Right renal pelvis (tissue), 4 donors: ENCODE data around the gene TBC1D22A. TPM values are rescaled to one million over a fixed set of nuclear protein-coding genes. Genes with fewer than 3 reads are reported as not detected.

ENCODE experiments used
- DNase-seq, 4 donors: peaks; one replicate each; pipeline ENCODE4 v3.0.0-alpha.2; 2013; ENCODE audit warnings: low read depth in 4 of 4, low spot score in 3 of 4, missing footprints in 1 of 4
- polyA plus RNA-seq, 4 donors: library from polyadenylated mRNA; unstranded; fragments of 120-200 nt; gene quantifications; one replicate each; pipeline ENCODE4 v1.2.1, GENCODE V29; 2013; ENCODE audit not compliant: insufficient read length in 4 of 4

Gene TBC1D22A
- polyA plus RNA-seq, 4 donors = 17.8 to 19.7 (median 18.2) TPM

DNA sequence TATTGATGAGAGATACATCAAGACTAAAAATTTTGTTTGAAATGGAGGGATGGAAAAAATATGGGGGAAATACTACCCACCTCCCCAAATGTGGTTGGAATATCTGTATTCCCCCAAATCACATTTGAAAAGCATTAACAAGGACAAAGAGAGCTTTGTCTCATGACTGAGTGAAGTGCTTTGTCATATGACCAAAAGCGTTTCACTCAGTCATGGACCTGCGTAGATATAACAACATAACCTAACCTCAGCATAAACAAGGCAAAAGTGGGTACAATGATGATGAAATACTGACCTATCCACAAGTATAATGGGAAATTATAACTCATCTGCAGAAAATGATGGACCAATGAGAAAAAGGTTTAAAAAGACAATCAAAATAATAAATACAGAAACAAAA, 418.3 kb downstream of the TBC1D22A start:
- no peak for DNase-seq

DNA sequence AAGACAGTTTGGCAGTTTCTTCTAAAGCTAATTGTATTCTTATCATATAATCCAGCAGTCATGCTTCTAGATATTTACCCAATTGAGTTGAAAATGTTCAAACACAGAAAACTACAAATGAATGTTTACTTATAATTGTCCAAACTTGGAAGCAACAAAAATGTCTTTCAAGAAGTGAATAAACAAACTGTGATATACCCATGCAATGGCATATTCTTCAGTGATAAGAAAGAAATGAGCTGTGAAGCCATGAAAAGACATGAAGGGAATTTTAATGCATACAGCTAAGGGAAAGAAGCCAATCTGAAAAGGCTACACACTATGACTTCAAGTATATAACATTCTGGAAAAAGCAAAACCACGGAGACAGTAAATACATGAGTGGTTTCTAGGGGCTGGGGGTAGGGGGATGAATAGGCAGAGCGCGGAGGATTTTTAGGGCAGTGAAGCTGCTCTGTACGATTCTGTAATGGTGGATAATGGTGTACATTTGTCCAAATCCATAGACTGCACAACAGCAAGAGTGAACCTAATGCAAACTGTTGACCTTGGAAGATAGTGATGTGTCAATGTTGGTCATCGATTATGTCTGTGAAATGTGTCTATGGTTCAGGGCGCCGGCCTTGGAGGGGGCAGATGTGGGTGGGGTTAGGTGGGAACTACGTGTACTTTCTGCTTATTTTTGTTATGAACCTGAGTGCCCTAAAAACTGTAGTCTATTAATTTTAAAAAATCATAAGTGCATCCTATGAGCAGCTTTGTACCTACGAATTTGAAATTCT, 424.9 kb downstream of the TBC1D22A start:
- no peak for DNase-seq

DNA sequence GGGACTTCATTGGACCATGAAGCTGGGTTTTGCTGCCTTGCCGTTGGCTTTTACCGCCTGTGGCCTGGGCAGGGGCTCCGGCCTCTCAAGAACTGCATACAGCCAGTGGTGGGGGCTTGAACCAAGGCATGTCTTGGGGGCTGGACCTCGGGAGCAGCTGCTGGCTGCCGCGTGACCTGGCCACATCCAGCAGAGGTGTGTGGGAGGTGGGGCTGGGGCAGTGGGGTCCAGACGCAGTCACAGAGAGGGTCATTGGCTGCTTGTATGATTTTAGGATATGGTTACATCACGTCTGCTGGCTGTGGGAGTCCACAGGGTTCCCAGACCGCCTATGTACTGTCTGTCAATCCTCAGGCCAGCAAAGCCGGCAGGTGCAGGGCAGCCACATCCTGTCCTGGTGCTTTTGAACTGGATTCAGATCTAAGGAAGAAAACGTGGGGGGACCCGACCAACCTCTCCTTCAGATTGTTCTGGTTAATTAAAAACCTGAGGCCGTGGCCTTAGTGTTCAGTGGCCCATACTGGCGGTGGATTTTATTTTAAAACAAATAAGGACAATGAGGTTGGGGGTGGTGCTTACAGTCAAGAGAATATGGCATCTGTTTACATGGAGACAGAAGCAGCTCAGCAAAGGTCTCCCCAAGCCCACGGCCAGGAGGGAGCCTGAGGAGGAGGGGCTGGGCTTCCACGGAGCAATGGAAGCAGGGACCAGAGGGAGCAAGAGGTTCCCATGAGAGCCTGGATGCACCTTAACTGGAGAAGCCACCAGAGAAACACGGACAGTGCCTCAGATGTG, 426.0 kb downstream of the TBC1D22A start:
- DNase-seq = no peak

DNA sequence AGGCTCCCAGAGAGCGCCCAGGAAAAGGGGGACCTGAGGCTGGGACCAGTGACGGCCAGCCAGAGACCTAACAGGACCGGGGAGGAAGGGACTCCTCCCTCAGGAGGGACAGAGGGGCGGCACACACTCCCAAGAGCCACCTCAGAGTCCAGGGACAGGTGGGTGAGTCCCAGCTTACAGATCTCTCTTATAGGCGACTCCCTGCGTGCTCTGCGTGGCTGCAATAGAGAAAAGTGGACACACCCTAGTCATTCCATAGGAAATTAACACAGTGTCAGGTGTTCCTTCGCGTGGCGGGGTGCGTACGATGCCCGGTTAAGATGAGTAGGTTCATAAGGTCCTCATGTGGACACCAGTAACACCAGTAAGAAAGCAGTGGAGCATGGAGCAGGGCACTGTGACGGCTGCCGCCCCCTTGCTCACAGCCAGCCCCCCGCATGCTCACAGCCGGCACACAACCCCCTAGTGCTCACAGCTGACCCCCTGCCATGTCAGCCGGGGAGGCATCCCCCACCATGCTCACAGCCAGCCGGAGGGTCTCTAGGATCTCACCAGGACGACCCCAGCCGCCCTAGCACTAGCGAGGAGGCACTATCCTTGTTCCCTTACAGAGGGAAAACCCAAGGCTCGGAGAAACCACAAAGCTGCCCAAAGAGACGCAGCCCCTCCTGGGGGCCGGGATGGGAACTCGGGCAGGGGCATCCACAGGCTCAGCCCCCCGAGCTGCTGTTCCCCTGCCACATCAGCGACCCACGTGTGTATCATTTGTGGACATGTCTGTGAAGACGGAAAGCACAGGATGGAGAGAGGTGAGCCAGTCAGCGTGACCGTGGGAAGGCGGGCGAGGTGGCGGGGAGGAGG, 426.8 kb downstream of the TBC1D22A start:
- DNase-seq = no peak

DNA sequence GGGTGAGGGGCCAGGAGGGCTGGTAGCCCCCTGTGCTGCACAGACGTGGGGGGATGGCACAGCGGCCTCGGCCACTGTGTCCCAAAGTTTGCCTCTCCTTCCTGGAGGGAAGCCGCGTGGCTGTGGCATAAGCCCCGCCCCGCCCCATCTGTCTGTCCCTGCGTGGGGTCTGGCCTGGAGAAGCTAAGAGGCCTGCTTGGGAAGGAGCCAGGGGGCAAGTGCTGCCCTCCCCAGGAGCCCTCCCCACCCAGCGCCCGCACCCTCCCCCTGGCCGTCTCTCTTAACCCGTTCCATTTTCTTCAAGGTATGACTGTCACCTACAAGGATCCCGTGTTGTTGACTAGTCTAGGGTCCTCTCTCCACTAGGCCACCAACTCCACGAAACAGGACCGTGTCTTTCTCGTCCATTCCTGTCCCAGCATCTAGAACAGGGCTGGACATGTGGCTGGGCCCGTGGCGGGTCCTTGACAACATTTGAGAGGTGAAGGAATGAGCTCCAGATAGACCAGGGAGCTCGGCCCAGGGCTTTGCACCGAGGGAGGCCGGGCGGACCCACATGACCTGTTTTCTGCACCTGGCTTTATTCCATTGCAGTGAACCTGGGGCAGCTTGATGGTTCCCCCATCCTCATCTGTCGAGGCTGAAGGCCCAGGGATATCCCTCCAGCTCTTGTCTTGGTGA, 428.0 kb downstream of the TBC1D22A start:
- no peak for DNase-seq

DNA sequence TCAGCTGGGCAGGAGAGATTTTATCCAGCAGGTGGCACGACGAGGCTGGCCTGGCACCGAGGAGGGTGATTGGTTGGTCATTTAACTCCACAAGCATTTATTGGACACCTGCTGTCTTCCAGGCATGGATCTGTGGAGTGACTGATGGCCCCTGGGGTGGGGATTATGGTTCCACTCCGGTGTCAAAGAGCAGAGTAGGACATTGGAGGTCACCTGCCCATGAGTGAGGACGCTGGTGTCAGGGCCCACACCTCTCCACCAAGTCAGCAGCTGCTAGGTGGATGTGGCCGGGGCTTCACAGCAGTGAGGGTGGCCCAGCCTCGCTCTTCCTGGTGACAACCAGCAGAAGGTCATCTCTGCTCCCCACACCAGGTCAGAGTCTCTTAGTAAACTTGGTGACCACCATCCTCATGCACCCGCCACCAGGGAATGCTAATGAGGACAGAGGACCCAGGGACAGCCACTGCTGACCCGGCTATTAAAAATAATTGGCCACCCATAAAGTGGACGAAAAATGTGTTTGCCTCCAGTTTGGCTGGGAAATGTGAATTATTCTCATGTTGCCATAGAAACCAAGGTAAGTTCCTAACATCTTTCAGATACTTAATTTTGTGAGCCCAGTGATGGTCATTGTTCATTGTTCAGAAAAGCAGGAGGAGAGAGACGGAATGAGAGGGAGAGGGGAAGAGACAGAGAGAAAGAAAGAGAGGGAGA, 428.7 kb downstream of the TBC1D22A start:
- no peak for DNase-seq

DNA sequence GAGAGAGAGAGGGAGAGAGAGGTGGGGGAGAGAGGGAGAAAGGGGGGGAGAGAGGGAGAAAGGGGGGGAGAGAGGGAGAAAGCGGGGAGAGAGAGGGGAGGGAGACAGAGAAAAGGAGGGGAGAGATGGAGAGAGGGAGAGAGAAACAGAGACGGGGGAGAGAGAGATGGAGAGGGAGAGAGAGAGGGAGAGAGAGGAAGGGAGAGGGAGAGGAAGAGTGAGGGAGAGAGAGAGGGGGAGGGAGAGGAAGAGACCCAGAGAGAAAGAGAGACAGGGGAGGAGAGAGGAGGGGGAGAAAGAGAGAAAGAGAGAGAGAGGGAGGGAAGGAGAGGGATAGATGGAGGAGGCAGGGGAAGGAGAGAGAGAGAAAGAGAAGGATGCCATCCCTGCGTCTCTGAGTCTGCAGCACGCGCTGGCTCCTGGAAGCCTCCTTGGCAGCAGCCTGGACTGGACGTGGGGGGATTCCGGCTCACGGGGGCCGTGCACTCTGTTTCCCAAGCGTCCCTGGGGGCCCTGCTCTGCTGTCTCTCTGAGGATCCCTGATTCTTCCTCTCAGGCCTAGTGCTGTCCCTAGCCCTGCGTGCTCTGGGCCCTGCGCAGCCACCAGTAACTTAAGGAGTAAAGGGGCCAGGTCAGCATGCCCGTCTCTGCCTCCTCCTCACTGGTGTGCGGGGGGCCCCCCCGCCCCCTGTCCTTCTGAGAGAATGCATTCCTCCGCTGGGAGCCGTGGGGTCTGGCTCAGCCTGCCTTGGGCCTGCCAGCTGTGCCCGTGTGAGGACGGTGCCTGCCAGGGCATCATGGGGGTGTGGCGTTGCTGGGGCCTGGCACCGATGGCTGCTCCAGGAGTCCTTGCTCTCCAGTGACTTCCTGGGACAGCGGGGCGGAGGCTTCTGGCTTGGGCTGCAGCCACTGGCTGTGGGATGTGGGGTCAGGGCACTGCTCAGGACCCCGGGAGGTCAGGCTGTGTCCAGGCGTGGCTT, 429.5 kb downstream of the TBC1D22A start:
- DNase-seq = no peak

DNA sequence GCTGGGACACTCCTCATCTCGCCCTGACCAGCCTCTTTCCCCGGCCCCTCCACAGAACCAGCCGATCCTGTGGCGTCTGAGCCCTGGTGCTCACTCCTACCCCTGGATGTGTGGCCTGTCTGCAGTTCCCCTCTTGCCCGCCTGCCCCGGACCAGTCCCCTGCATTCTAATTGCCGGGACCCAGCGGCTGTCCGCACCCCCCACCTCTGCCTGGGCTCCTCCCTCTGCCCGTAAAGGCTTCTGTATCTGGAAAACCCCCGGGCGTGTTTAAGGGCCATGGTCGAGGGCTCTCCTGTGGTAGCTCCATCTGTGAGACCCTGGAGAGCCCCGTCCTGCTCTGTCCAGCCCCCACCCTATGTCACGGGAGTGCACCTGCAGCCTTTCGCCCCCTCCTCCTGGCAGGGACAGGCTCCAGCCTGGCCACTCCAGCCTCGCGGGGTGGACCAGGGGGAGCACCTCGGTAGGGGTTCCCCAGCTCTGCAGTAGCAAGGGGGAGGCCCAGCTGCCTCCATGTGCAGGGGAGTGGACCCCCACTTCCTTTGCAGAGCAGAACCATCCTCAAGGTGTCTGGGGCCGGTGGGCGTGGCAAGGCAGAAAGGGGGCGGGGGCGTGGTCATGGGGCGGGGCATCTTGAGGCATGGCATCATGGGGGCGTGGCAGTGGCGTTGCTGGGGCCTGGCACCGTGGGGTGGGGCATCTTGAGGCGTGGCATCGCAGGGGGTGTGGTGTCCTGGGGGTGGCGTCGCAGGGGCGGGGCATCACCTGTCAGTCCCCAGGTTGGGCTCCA, 430.4 kb downstream of the TBC1D22A start:
- no peak for DNase-seq

DNA sequence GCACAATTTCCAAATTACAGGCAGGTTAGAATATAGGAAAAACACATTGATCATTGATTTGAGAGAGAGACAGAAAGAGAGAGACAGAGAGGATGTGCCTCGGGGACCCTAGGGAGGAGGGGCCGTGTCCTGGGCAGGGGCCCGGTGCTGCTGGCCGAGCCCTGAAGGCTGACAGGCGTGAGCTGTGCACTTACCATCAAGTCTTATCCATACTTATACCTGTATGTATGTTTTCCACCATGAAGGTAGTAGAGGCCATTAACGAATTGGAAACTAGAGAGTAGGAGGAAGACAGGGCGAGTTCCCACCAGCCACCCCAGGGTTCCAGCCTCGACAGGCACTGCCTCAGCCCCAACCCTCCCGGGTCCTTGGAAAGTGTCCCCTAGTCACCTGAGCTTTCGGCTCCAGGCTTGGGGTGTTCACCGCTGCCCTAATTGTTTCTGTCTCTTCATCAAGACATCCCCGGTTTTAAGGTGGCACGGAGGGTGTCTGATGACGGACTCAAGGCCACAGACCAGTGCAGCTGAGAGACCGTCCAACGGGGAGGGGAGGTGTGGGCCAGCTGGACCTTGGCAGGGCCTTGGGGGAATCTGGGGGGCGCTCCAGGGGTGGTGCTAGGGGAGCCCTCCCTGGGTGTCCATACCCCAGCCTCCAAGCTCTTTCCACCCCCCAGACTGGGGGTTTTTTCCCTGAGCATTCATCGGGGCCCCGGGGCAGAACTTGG, 431.3 kb downstream of the TBC1D22A start:
- DNase-seq = no peak

DNA sequence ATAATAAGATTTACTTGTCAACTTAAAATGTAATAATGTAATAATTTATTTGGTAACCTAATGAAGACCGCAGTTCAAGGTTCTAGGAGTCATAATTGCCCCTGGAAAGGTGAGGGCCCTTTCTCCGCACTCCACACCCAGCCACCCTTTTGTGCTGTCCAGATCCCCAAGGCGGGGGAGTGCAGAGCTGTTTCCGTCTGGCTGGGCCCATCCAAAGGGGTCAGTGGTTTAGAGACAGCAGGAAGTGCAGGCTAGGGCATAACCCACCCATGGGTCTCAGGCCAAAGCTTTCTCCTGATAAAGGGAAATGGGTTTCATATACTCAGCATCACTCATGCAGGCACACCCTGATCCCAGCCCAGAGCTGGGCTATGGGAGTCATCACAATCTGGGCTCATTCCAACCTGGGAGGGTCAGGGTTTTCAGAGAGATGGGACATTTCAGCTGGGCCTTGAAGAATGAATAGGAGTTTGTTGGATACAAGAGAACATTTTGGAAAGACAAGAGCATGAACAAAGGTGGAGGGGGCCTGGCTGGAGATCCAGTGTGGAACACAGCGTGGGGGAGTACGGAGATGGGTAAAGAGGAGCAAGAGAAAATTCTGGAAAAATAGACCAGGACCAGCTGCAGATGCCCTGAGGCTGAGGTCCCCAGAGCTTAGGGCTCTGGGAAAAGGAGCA, 432.2 kb downstream of the TBC1D22A start:
- no peak for DNase-seq

DNA sequence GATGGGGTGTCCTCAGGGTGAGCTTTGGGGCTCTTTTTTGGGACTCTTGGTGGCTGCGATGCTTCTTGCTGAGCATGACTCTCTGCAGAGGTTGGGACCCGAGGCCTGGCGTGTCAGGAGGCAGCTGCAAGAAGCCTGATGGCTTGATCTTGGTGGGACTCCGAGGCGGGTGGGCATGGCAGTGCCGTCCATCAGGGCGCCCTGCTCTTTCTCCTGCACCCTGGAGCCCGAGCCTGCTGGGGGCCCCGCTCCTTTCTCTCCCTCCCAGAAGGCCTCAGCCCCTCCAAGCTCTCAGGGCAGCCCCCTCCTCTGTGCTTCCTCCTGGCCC, 432.7 kb downstream of the TBC1D22A start:
- DNase-seq = no peak

DNA sequence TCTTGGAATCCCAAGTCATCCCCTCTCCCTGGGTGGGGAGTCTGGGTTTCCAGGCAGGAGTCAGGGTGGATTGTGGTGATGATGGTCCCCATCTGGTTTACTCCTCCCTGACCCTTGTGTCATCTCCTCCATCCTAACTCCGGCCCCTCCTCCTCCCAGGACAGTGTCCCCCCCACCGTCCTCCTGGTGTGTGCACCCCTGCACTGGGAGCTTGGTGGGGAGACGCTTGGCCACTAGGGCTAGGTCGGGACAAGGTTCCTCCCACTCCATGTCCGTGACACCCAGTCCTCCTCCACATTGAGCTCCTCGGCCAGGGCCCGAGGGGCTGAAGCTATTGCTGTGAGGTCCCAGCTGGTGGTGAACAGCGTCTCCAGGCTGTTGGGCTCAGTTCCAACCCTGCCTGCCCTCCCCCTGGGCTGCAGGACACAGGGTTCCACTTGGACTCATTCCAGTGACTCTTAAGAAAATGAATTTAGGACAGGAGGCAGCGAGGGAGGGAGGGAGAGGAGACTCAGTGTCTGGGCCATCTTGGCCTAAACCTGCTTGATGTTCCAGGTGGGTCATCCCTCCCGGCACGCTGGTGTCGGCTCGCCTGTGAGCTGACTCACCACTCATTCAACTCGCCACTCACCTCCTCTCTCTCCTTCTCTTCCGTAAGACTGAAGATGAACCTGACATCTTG, 433.2 kb downstream of the TBC1D22A start:
- peak in 1 of 4 donors; percentile 40 for DNase-seq

DNA sequence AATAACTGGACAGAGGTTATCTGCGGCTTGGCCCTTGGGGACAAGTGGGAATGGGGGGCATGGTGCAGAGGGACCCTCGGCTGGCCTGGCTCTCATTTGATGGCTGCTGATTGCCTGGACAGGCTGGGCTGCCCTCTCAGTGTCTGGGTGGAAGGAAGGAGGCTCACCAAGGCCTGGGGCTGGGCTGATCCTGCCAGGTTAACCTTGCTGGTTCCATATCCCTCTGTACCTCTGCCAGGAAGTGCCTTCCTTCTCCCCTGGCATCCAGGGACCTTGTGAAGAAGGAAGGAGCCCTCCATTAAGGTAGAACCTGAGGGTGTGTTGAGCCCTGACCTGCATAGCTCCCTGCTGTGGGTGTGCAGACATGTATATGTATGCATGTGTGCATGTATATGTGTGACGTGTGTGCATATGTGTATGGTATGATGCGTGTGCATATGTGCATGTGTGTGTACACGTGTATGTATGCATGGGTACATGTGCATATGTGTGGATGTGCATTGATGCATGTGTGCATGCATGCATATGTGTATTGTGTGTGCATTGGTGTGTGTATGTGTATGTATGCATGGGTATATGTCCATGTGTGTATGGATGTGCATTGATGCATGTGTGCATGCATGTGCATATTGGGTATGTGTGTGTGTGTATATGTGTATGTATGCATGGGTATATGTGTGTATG, 433.9 kb downstream of the TBC1D22A start:
- no peak for DNase-seq

DNA sequence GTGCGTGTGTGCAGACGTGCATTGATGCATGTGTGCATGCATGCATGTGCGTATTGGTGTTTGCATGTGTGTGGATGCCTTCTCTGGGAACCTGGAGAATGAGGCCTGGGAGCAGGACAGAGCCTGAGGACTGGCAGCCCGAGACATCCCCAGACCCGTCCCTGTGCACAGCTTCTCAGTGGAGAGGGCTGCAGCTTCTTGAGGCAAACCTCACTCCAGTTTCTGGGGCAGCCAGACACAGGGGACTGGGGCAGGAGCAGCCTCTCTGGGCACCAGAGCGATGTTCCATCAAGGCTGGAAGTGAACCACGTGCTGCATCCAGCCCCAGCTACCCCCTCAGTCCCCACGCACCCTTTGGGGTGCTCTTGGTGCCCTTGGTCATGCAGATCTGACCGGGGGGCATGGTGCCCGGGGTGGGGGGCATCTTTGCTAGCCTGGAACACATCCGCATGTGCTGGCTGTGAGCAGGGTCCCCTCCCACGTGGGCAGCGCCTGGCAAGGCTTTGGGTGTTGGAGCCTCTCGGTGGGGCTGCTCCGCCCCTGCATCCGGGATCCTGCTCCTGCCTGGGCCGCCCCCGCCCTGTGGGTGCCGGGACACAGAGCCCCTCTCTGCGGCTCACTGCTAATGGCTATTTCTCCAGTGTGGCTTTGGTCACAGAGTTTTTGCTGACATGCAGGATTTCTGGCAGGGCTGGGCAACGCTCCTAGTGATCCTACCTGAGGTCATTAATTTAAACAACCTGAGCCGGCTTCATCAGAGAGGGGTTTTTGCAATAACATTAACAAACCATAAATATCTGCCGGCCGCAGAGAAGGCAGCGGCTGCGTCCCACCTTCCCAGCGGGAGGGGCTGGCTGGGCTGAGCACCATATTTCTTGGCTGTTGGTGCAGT, 434.7 kb downstream of the TBC1D22A start:
- DNase-seq = no peak
